HG02870 (cell line): ENCODE results near the gene PLEKHA7.
"Not testable (repeated sequence)": the region's sequence is repeated elsewhere in the genome, so short reads cannot be mapped to it uniquely, and the experiment has no call there.

Source experiments
- ATAC-seq: cut with Tn5 transposase; IDR thresholded peaks from one replicate; pipeline ENCODE4 v1.9.1; 2021; ENCODE audit warnings: mild to moderate bottlenecking, moderate library complexity; ENCODE audit not compliant: unreplicated experiment

The PLEKHA7 gene

GRCh38 chr11:16889905-16890304 is 124.3 kb downstream of the PLEKHA7 start:
- ATAC-seq, result no peak

GRCh38 chr11:16889010-16889409 is 125.2 kb downstream of the PLEKHA7 start:
- ATAC-seq, result not testable (repeated sequence)

- not testable (repeated sequence) for ATAC-seq
Measured at GRCh38 chr11:16887887-16888286, 126.3 kb downstream of the PLEKHA7 start.

- no peak for ATAC-seq
Measured at GRCh38 chr11:16883174-16883573, 131.0 kb downstream of the PLEKHA7 start.

- ATAC-seq, result peak; percentile 66
Measured at GRCh38 chr11:16881766-16882165, 132.4 kb downstream of the PLEKHA7 start.

- peak; percentile 67 for ATAC-seq
Measured at GRCh38 chr11:16881074-16881709, 133.0 kb downstream of the PLEKHA7 start.

GRCh38 chr11:16880184-16880801 is 133.9 kb downstream of the PLEKHA7 start:
- no peak for ATAC-seq

GRCh38 chr11:16879690-16880089 is 134.5 kb downstream of the PLEKHA7 start:
- no peak for ATAC-seq

- ATAC-seq, result no peak
Measured at GRCh38 chr11:16876837-16877236, 137.4 kb downstream of the PLEKHA7 start.

GRCh38 chr11:16876053-16876752 is 138.0 kb downstream of the PLEKHA7 start:
- no peak for ATAC-seq

GRCh38 chr11:16874275-16874975 is 139.8 kb downstream of the PLEKHA7 start:
- ATAC-seq, result no peak

DNA sequence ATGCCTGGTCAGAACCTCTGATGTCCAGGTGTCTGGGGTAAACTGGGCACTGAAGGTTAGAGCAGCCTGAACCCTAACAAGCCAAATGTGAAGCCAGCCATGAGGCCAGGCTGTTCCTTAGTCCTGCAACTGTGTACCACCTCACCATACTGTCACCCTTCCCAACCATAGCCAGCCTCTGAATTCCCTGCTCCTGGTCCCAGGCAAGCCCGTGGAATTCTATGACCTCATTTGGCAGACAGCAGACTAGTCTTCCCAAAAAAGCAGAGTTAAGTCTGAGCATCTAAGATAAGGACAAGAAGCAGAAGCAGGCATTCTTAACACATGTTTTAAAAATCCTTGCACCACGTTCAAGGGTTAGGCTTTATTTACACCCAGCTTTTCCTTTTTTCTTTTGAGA is 140.9 kb downstream of the PLEKHA7 start:
- ATAC-seq, result no peak

GRCh38 chr11:16871368-16871767 is 142.8 kb downstream of the PLEKHA7 start:
- no peak for ATAC-seq

GRCh38 chr11:16867097-16867496 is 147.1 kb downstream of the PLEKHA7 start:
- ATAC-seq, result no peak

DNA sequence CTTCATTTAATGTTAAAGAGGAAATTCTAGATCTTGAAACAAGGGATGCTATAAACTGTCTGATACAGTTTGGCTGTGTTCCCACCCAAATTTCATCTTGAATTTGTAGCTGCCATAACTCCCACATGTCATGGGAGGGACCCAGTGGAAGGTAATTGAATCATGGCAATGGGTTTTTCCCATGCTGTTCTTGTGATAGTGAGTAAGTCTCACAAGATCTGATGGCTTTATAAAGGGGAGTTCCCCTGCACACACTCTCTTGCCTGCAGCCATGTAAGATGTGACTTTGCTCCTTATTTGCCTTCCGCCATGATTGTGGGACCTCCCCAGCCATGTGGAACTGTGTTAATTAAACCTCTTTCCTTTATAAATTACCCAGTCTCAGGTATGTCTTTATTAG is 149.8 kb downstream of the PLEKHA7 start:
- not testable (repeated sequence) for ATAC-seq

DNA sequence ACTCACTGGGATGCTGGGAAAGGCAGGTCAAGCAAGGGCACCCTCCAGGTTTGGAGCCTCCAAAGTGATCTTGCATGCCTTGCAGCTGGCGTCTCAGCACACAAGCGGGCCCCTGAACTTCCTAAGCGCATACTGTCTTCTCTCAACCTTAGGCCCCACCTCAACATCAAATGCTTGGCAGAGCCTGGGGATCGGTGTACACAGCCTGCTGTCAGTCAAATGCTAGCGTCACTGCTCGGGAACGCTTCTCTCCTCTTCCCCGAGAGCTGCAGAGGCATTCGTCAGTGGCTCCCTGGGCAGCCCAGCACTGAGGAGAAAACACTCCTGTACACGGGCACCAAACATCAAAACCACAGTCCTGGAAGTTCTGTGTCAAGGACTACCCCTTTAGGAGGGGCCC is 150.8 kb downstream of the PLEKHA7 start:
- ATAC-seq, result no peak

- ATAC-seq, result no peak
Measured at GRCh38 chr11:16862726-16863125, 151.5 kb downstream of the PLEKHA7 start.

DNA sequence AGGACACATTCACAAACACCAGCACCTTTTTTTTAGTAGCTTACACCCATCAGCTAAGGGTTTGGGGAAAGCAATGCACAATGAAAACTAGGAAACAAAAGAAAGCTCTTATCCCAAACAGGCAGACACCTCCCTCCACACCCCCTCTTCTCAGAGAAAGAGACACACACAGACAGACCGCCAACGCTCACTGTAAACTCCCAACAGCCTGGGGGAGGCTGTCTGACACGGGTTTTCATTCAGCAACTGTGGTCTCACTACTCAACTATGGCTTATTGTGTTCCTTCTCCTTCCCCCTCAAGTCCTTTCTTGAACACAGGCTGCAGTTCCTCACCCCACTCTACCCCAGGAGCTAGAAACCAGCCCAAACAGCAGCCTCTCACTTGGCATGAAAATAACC is 152.4 kb downstream of the PLEKHA7 start:
- no peak for ATAC-seq

DNA sequence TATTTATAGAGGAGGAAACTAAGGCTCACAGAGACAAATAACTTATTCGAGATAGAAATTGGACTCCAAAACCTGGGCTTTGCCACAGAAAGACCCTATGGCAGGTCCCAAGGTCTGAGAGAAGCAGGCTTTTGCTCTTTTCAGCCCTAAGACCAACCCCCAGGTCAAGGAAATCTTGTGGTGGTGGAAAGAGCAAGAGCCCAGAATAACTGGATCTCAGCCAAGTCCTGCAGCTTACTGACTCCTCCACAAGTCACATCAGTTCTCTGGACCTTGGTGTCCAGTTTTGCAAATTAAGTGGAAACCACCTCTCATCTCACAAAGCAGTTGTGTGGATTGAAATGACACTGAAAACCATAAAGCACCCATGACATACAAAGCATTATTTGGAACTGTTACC is 153.6 kb downstream of the PLEKHA7 start:
- ATAC-seq, result no peak

- ATAC-seq, result no peak
Measured at GRCh38 chr11:16859651-16860050, 154.6 kb downstream of the PLEKHA7 start.

GRCh38 chr11:16857186-16857585 is 157.0 kb downstream of the PLEKHA7 start:
- no peak for ATAC-seq
